Measurements from ENCODE around the gene TMEM120B. TPM values are rescaled to one million over a fixed set of nuclear protein-coding genes. Genes with fewer than 3 reads are reported as not detected.
"Not testable (repeated sequence)": the region's sequence is repeated elsewhere in the genome, so short reads cannot be mapped to it uniquely, and the experiment has no call there.

Gene TMEM120B
- total RNA-seq, 1 experiment from 2014 or later, result 14.2 TPM

GRCh38 chr12:121758536-121758935 is 46.0 kb downstream of the TMEM120B start:
- in situ Hi-C loops (cut with HindIII; ENCODE audit: low pct_unique_long_range_greater_than_20kb, low sequenced_read_pairs), result not testable (repeated sequence)

DNA sequence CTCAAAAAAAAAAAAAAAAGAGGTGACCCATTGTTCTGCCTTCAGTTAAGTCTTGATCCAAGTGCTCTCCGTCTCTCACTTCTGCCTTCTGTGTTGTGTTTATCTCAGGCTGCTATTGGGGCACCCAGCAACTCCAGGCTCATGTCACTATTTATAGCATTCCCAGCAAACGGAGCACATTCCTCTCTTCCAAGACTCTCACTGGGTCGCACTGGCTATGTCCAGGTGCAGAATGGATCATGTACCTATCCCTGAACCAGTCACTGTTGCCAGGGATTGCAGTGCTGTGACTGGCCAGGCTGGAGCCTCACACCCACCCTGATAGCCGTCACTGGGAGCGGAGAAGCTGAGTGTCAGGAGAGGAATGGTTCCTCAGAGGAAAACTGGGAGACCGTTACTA is 49.7 kb downstream of the TMEM120B start:
- in situ Hi-C loops (cut with HindIII; ENCODE audit: low pct_unique_long_range_greater_than_20kb, low sequenced_read_pairs), result no loop called here

More at GRCh38 chr12:121758536-121758935, 46.0 kb downstream of the TMEM120B start:
- not testable (repeated sequence) for DNase-seq (ENCODE audit: low read depth, low spot score)

DNA sequence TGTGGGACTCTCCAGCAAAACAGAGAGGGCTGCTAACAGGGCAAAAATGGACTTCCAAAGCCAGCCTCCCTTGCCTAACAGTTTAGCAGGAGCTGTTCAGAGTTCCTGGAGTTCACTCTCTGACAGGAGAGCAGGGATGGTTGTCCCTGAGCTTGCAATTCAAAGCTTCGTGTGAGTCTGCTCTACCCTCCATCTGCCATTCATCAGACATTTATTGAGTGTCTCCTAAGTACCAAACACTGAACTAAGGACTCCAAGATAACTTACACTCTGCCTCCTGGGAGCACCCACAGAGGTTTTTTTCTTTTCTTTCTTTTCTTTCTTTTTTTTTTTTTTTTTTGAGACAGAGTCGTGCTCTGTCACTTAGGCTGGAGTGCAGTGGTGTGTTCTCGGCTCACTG is 52.3 kb downstream of the TMEM120B start:
- in situ Hi-C loops (cut with HindIII; ENCODE audit: low pct_unique_long_range_greater_than_20kb, low sequenced_read_pairs), result no loop called here
- DNase-seq (ENCODE audit: low read depth, low spot score), result no peak

More for the DNA sequence above, 49.7 kb downstream of the TMEM120B start:
- DNase-seq (ENCODE audit: low read depth, low spot score), result no peak

DNA sequence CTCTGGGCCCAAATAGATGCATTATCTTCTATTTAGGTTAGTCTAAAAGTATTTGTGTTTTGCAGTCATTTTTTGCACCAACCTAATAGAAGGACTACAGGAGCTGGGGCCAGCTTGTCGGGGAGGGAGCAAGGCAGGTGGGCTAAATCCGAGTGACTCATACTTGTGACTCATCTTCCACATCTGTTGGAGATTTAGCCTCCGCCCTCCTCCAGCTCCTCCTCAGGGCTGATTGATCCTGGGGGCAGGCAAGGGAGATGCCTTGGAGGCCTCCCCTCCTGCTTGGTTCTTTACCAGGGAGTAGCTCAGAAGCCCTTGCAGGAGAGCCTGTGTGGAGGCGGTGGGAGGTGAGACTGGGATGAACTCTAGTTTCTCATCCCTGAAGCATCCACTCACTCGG is 53.0 kb downstream of the TMEM120B start:
- in situ Hi-C loops (cut with HindIII; ENCODE audit: low pct_unique_long_range_greater_than_20kb, low sequenced_read_pairs), result no loop called here
- no peak for DNase-seq (ENCODE audit: low read depth, low spot score)

DNA sequence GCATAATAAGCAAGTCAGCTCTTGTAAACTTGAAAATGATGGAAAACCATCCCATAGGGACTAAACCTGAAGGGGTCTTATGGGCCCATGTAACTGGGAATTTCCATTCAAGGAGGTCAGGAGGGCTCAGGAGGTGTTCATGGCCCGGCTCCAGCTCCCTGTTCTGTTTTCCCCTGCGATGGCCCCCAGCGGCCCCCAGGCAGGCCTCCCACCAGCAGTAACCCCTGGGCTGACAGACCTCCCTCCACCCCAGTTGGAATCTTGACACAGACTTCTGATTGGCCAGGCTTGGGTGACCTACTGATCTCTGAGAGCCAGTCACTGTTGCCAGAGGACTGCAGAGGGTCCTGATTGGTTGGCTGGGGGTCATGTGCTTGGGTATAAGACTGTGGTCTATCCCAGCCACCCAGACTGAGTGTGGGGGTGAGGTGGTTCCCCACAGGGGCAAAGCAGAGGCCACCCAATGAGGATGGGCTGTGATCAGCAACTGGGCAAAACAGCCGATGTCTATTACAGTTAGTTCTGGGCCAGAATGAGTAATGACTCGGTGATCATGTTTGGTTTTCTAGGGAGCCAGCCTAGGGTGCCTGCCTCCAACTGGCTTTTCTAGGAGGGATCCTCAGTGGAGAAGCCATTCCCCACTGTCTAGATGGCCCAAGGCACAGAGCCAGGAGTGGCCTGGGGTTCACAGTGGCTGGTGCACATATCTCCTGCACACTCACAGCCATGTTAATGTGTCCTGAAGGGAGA is 53.9 kb downstream of the TMEM120B start:
- in situ Hi-C loops (cut with HindIII; ENCODE audit: low pct_unique_long_range_greater_than_20kb, low sequenced_read_pairs), result no loop called here
- DNase-seq (ENCODE audit: low read depth, low spot score), result peak; percentile 51

GRCh38 chr12:121767525-121768016 is 55.0 kb downstream of the TMEM120B start:
- DNase-seq (ENCODE audit: low read depth, low spot score), result no peak
- in situ Hi-C loops (cut with HindIII; ENCODE audit: low pct_unique_long_range_greater_than_20kb, low sequenced_read_pairs), result no loop called here

DNA sequence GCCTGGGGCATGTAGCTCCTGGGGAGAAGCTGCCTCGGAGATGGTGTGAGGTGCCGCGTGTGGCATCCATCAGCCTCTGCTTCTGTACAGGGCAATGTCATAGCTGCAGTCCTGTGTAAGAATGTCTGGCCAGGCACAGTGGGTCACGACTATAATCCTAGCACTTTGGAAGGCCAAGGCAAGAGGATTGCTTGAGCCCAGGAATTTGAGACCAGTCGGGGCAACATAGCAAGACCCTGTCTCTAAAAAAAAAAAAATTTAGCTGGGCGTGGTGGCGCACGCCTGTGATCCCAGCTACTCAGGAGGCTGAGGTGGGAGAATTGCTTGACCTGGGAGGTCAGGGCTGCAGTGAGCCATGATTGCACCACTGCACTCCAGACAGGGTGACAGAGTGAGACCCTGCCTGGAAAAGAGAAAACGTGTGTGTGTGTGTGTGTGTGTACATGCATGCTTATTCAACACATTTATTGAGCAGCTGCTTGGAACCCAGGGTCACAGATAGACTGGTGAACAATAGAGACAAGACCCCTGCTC is 56.8 kb downstream of the TMEM120B start:
- no peak for DNase-seq (ENCODE audit: low read depth, low spot score)
- in situ Hi-C loops (cut with HindIII; ENCODE audit: low pct_unique_long_range_greater_than_20kb, low sequenced_read_pairs), result no loop called here

DNA sequence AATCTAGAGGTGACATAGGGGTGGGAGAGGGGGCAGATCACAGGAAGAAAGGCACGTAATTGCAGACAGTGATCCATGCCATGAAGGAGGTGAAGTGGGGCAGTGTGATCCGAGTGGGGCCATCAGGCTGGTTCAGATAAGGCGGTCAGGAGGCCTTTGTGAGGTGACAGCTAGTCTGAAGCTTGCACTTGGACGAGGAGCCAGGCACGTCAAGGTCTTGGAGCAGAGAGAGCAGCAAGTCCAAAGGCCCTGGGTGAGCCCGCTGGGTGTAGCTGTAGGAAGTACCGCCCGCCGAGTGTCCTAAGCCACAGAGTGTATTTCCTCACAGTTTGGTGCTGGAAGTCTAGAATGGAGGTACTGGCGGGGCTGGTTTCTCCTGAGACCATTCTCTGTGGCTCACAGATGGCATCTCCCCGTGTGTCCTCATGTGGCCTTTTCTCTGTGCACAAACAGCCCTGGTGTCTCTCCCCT is 57.3 kb downstream of the TMEM120B start:
- in situ Hi-C loops (cut with HindIII; ENCODE audit: low pct_unique_long_range_greater_than_20kb, low sequenced_read_pairs), result no loop called here

GRCh38 chr12:121770388-121770787 is 57.8 kb downstream of the TMEM120B start:
- no peak for DNase-seq (ENCODE audit: low read depth, low spot score)
- in situ Hi-C loops (cut with HindIII; ENCODE audit: low pct_unique_long_range_greater_than_20kb, low sequenced_read_pairs), result no loop called here

More for the DNA sequence above, 57.3 kb downstream of the TMEM120B start:
- no peak for DNase-seq (ENCODE audit: low read depth, low spot score)

DNA sequence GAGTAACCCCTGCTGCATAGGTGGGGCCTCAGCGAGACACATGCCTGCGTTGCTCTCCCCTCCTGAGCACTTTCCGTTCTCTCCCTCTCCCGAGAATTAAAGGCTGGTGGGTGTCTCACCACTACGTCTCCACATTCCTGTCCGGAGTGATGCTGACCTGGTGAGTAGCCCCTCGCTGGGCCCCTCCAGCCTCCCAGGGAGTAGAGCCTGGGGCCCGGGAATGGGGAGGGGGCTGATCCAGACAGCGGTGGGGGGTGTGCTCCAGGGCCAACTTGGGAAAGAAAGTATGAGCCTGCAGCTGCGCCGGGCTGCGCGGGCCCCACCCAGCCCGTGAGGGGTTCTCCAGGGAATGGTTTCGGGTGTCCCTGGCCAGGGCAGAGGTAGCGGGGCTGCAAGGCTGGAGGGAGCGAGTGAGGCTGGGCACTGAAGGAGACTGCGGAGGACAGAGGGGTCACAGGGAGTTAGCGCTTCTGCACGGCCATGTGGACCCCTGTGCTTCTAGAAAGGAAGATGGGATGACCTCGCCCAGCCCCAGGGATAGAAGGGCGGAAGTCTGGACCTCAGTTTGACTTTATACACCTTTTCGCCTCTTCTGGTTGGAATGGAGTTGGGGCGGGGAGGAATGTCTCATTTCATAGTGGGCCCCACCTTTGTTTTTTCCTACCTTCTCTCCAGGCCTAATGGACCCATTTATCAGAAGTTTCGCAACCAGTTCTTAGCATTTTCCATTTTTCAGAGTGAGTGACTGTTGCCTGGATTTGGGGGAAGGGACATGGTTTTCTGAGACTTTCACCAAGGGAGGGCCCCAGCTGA is 58.5 kb downstream of the TMEM120B start:
- DNase-seq (ENCODE audit: low read depth, low spot score), result no peak
- in situ Hi-C loops (cut with HindIII; ENCODE audit: low pct_unique_long_range_greater_than_20kb, low sequenced_read_pairs), result no loop called here

- in situ Hi-C loops (cut with HindIII; ENCODE audit: low pct_unique_long_range_greater_than_20kb, low sequenced_read_pairs), result no loop called here
- DNase-seq (ENCODE audit: low read depth, low spot score), result peak; percentile 81
Measured at GRCh38 chr12:121773011-121773777, 60.6 kb downstream of the TMEM120B start.

- DNase-seq (ENCODE audit: low read depth, low spot score), result no peak
- in situ Hi-C loops (cut with HindIII; ENCODE audit: low pct_unique_long_range_greater_than_20kb, low sequenced_read_pairs), result no loop called here
Measured at GRCh38 chr12:121774968-121775474, 62.5 kb downstream of the TMEM120B start.

- in situ Hi-C loops (cut with HindIII; ENCODE audit: low pct_unique_long_range_greater_than_20kb, low sequenced_read_pairs), result no loop called here
- no peak for DNase-seq (ENCODE audit: low read depth, low spot score)
Measured at GRCh38 chr12:121775501-121775900, 62.9 kb downstream of the TMEM120B start.

- DNase-seq (ENCODE audit: low read depth, low spot score), result peak; percentile 67
- in situ Hi-C loops (cut with HindIII; ENCODE audit: low pct_unique_long_range_greater_than_20kb, low sequenced_read_pairs), result no loop called here
Measured at GRCh38 chr12:121776190-121777098, 63.9 kb downstream of the TMEM120B start.

DNA sequence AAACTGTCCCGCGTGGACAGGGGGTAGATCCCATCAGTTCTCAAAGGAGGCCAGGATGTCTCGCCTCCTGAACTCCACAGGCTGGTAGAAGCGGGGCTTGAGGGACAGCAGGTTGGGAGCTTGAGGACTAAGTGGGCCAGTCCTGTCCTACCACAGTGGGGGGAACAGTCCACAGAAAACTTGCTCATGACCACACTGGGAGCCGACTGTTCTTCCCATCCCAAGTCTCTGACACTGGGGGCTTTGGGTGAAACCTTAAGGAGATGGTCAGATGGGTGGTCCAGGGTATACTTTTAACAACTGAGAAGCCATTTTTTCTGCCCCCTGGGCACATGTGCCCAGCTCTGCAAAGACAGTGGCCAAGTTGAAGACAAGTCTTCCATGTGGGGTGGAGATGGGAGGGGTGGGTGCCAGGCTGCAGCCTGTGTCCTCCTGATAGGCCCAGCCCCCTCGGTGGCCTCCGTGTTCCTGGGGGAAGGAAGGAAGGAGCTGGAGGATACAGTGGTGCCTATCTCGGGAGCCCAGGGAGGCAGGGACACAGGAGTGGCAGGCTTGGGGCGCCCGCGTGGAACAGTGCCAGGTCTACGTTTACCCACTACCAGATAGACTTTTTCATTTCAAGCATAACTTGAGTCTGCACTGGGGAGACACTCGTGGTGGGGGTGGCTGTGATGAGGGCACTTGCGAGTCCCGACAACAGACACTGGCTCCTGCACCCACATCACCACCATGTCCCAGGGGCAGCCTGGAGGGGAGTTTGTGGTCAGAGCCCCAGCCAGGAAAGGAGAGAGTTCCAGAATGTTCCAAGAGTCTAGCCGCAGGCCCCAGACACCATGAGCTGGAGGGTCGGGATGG is 66.2 kb downstream of the TMEM120B start:
- no peak for DNase-seq (ENCODE audit: low read depth, low spot score)
- in situ Hi-C loops (cut with HindIII; ENCODE audit: low pct_unique_long_range_greater_than_20kb, low sequenced_read_pairs), result no loop called here
